ENCODE measurements around the gene CPNE5.

DNA sequence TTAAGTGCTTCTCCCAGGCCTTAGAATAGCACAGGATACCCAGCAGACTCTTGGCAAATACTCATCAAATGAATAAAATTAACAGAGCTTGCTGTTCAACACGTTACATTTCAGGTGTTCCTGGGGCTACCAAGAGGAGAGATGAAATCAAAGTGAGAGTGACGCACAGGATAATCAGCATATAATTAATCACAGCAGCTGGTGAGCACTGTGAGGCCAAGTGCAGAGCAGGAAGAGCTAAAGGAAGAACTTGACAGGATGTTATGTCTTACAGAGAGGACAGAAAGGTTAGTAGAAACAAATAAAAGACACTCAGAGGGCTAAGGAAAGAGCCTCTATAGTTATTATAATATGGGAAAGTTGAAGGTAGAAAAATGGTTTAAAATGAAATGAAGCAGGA, 26.6 kb upstream of the CPNE5 start:
- TF ChIP-seq CTCF (IDR thresholded peaks at IDR 0.05): no peak
- no peak for TF ChIP-seq POLR2A (IDR thresholded peaks at IDR 0.05)

Measured in vagina (tissue), 2 donors.